Stimulated activated CD8-positive, alpha-beta memory T cell treated with anti-CD3 and anti-CD28 coated beads, Interleukin-4, amount 100 ng/mL, for 48 hours (primary cell): ENCODE results near the gene ADM2.
A peak's percentile ranks its signal among the peaks of the same experiment; 100 is the strongest.
"Not testable (repeated sequence)": the region's sequence is repeated elsewhere in the genome, so short reads cannot be mapped to it uniquely, and the experiment has no call there.

Experiments
- DNase-seq: peaks from one replicate; pipeline ENCODE4 v3.0.0-alpha.2; 2020

Gene ADM2, protein sequence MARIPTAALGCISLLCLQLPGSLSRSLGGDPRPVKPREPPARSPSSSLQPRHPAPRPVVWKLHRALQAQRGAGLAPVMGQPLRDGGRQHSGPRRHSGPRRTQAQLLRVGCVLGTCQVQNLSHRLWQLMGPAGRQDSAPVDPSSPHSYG

DNA sequence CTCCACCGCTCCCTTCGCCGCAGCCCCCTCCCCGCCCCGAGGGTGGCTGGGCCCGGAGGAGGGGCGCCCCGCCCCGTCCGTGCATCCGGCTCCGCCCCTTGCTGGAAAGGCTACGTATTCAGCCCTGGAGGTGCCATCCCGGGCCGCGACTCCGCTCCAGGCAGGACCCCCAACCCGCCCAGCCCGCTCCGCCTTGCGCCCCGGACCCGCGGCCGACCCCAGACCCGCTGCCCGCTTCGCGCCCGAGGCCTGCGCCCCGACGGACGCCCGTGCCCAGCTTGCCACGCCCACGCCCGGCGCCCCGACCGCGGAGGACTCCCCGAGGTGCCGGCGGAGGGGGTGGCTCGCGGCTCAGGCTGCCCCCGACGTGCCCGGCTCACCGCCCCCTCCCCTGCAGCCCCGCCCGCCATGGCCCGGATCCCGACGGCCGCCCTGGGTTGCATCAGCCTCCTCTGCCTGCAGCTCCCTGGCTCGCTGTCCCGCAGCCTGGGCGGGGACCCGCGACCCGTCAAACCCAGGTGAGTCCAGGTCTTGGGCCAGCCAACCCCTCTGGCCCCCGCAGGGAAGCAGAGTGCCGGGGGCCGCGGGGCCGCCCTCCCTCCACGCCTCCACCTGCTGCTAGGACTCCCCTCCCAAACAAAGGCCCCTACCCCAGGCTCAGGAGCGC is at the start of gene ADM2:
Gene ADM2, plus strand, starts transcription at position 104 of the 667 bp plus-strand sequence. Its CDS starts 305 bp downstream, at position 409.
- DNase-seq = peak; percentile 78

GRCh38 chr22:50432131-50432876 is 49.0 kb upstream of the ADM2 start:
- no peak for DNase-seq

DNA sequence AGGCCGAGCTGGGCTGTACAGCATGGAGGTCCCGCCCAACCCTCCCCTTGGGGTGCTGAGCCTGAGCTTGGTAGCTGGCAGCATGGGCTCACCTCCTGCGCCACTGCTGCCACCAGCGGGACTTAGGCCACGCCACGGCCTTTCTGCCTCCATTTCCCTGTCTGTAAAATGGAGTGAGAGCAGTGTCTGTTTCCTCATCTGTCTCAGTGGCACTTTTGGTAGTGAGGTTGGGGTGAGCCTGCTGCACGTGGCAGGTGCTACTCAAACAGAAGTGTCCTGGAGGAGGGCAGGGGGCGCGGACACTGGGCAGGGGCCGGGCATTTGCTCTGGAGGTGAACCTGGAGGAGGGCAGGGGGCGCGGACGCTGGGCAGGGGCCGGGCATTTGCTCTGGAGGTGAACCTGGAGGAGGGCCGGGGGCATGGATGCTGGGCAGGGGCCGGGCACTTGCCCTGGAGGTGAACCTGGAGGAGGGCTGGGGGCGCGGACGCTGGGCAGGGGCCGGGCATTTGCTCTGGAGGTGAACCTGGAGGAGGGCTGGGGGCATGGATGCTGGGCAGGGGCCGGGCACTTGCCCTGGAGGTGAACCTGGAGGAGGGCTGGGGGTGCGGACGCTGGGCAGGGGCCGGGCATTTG is 48.3 kb upstream of the ADM2 start:
- not testable (repeated sequence) for DNase-seq

DNA sequence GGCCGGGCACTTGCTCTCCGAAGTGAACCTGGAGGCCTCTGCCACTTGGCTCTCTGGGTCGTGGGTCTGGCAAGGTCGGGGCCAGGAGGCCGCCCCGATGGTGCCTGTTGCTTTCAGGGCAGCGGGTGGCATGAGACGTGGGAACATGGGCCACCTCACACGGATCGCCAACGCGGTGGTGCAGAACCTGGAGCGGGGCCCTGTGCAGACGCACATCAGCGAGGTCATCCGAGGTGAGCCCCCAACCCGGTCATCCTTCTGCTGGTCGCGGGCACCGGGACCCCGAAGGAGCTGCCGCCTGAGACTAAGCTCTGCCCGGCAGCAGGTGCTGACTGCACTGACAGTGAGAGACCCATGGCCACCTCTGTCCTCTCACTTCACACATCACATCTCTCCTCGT is 46.5 kb upstream of the ADM2 start:
- no peak for DNase-seq

DNA sequence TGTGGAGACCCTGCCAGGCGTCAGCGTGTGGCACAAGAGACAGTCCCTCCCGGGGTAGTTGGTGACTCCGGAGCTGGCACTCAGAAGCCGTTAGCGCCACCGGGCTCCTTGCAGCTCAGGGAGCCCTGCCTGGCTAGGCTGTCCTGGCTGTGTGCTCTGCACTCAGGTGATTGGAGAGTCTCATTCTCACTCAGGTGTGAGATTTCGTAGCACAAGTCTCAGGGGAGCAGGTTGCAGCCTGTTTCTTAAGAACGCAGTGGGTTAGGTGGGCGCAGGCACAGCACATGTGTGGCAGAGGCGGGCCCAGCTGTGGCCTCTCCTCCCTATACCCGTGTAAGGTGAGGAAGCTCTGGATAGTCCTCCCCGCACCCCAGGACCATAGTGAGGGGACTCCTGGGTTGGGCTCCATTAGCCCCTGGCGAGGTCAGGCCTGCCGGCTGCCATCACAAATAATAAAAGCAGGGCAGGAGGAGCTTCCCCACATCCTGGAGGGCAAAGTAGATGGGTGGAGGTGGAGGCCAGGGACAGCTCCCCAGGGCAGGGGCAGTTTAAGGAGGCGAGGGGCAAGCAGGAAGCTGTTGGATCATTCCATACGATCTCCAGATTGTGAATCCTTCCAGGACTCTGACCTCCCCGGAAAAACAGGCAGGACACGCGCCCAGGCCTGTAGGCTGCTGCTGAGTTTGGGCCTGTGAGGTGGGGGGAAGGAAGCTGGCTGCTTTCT is 45.9 kb upstream of the ADM2 start:
- DNase-seq = no peak

DNA sequence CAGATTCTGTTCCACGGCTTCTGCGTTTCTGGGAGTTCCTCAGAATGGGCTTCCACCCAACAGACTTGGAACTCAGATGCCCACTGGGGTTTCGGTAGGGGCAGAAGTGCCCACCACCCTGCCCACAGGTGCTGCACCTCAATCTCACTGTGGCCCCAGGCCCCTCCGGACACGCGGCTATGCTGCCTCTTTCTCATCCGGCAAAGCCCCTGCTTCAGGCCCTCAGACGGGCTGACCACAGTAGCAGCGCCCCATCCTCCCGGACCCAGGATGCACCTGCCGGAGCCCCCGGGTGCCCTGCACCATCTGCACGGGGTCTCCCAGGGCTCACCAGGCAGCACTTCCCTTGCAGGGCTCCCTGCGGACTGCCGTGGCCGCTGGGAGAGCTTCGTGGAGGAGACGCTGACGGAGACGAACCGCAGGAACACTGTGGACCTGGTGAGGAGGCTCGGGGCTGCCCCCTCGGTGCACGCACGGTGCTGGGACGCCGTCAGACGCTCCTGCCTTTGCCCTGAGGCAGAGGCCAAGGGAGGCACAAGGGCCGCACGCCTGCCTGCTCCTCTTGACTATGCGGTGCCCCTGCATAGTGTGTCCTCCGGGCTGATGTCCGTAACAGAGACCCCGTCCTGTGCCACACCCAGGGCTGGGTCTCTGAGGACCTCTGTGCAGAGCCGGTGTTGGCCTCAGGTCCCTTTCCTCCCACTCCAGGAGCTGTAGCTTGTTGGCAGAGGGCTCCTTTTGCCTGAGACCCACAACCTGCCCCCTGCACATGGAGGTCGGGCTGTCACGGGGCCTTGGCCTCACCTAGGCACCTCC is 45.1 kb upstream of the ADM2 start:
- DNase-seq = no peak

- DNase-seq = no peak
Measured at GRCh38 chr22:50436841-50437341, 44.5 kb upstream of the ADM2 start.

DNA sequence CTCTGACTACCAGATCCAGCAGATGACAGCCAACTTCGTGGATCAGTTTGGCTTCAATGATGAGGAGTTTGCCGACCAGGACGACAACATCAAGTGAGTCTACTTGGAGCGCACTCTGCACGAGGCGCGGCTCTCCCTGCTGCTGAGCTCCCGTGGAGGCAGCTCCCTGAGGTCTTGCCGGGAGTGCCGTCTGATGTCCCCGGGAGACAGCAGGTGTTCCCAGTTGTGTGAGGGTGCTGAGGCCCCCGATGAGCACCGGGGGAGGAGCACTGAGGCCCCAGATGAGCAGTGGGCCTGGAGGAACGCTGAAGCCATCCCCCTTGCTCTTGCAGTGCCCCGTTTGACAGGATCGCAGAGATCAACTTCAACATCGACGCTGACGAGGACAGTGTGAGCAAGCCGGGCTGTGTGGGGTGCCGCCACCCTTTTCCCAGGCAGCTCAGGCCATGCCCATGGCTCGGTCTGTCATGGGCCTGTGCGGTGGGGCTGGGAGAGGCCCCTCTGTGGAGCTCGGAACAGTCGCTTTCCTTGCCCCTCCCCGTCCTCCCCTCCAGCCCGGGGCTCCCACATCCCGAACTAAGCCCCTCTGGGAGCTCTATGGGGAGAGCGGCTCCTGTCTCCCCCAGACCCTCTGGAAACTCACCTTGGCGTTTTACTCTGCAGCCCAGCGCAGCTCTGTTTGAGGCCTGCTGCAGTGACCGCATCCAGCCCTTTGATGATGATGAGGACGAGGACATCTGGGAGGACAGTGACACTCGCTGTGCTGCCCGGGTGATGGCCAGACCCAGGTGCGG is 43.6 kb upstream of the ADM2 start:
- DNase-seq = no peak

DNA sequence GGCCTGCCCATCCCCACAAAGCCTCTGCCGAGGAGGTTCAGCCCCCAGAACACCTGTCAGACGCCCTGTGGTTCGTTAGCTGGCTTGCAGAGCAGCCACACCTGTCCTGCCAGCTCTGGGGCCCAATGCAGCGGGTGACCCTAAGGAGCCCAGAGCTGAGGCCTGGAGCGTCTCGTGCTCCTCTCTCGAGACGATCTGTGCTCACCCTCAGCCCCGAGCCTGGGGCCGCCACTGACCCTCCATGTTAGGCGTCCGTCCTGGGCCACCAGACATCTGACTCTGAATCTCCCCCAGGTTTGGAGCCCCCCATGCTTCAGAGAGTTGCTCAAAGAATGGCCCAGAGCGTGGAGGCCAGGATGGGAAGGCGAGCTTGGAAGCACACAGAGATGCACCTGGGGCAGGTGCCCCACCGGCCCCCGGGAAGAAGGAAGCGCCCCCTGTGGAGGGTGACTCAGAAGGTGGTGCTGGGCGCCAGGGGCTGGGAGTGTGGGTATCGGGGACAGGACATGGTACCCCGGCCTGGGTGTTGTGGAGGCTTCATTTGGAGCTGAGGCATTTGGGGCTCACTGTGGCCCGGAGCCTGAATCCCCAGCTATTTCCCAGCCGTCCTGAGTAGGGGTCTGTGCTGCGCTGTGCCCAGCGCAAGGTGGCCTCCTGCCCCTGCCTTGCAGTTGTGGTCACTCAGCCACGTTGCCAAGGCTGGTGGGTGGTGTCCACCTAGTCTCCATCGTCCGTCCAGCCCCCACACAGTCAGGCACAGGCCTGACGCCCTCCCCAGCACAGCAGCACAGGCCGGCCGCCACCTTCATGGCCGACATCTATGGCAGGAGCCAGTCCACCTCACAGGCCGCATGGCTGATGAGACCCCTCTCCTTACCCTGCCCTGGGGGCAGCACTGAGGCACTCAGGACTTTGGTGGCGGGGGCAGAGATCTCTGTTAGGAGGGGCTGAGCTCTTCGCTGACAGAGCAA is 42.8 kb upstream of the ADM2 start:
- no peak for DNase-seq

GRCh38 chr22:50439314-50439870 is 42.0 kb upstream of the ADM2 start:
- no peak for DNase-seq

GRCh38 chr22:50439871-50440331 is 41.4 kb upstream of the ADM2 start:
- DNase-seq = no peak

DNA sequence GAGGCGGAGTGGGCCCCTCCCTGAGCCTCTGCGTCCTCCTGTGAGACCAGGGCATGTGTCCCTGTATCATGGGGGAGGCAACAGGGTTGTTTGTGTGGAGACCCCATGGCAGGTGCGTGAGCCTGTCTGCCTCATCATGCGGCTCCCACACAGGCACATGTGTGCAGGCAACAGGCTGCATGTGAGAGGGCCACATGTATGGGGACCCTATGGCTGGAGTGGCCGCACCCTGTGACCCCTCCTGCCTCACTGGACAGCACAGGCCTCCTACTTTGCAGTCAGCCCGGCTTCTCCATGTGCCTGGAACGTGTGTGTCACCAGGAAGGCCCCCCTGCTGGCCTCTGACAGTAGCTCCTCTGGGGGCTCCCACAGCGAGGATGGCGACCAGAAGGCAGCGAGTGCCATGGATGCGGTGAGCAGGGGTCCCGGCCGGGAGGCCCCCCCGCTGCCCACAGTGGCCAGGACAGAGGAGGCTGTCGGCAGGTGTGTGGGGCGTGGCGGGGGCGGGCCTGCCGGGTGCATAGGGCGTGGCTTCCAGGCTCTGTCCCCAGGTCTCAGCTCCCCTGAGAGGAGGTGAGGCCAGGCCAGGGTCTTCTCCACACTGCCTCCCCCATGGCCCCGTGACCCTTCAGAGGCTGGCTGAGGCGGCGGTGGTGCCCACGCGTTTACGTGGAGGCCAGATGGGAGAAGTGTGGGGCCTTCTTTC is 40.6 kb upstream of the ADM2 start:
- no peak for DNase-seq

- no peak for DNase-seq
Measured at GRCh38 chr22:50441428-50441993, 39.8 kb upstream of the ADM2 start.

GRCh38 chr22:50443197-50443596 is 38.1 kb upstream of the ADM2 start:
- DNase-seq = no peak

DNA sequence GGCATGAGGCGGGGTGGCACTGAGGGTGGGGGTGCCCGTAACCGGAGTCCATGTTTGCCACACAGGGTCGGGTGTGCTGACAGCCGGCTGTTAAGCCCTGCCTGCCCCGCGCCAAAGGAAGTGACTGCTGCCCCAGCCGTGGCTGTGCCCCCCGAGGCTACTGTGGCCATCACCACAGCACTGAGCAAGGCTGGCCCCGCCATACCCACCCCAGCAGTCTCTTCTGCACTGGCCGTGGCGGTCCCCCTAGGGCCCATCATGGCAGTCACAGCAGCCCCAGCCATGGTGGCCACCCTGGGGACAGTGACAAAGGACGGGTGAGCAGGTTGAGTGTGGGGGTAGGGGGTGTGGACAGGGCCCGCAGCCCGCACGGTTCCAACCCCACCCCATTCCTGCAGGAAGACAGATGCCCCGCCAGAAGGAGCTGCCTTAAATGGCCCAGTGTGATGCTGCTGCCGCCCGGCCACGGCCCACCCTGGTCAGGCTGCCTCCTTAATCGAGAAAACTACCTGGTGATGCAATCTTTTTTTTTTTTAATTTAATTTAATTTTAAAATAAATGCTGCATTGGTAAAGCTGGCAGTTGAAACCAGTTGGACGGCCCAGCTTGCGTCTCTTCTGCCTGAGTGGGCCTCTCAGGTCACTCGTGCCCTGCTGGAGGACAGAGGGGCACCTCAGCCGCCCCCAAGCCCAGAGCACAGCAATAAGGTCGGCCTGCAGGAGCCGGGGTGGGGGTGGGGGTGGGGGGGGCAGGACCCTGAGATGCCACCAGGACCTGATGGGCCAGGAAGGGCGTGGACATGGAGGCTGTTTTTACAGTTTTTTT is 37.3 kb upstream of the ADM2 start:
- no peak for DNase-seq

GRCh38 chr22:50444663-50445062 is 36.7 kb upstream of the ADM2 start:
- DNase-seq = no peak
